ENCODE measurements around the gene RIT1.

DNA sequence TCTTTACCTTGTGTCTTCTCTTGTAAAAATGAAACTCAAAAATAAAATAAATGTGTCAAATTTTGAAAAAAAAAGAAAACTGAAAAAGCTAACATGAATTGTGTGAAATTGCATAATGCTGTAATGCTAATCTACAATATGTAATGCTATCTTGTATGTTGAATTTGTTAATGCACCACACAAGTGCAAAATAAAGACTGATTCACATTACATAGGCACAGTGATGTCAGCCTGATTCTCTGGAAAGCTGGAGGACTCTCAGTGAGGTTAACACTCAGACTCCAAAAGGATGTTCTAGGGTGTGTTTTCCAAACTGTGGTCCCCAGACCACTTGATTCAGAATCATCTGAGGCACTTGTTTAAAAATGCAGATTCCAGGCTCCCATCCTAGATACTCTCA lies 26.2 kb downstream of the RIT1 start:
- TF ChIP-seq, protein P1, sequence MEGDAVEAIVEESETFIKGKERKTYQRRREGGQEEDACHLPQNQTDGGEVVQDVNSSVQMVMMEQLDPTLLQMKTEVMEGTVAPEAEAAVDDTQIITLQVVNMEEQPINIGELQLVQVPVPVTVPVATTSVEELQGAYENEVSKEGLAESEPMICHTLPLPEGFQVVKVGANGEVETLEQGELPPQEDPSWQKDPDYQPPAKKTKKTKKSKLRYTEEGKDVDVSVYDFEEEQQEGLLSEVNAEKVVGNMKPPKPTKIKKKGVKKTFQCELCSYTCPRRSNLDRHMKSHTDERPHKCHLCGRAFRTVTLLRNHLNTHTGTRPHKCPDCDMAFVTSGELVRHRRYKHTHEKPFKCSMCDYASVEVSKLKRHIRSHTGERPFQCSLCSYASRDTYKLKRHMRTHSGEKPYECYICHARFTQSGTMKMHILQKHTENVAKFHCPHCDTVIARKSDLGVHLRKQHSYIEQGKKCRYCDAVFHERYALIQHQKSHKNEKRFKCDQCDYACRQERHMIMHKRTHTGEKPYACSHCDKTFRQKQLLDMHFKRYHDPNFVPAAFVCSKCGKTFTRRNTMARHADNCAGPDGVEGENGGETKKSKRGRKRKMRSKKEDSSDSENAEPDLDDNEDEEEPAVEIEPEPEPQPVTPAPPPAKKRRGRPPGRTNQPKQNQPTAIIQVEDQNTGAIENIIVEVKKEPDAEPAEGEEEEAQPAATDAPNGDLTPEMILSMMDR (IDR thresholded peaks at IDR 0.05; ENCODE audit: low read depth, low read length): no peak
- no peak for TF ChIP-seq EZH2phosphoT487 (IDR thresholded peaks at IDR 0.05; ENCODE audit: low read depth)
